GM23248 (cell line): ENCODE data around the gene TOR1B. TPM values are rescaled to one million over a fixed set of nuclear protein-coding genes. Genes with fewer than 3 reads are reported as not detected.
A peak's percentile ranks its signal among the peaks of the same experiment; 100 is the strongest.

Experiments
- DNase-seq: peaks from one replicate; pipeline ENCODE4 v3.0.0-alpha.2; 2015
- H2AFZ ChIP-seq: fragments of 200-600 bp; sonication (generic); 2 replicates; pipeline ENCODE4 v1.6.1; 2016; ENCODE audit warnings: antibody characterized with exemption
- H3F3A ChIP-seq: fragments of 200-600 bp; sonication (generic); 2 replicates; pipeline ENCODE4 v1.6.1; 2016; ENCODE audit warnings: mild to moderate bottlenecking, antibody characterized with exemption, mixed run types; ENCODE audit not compliant: insufficient read depth
- H3K27ac ChIP-seq: fragments of 200-600 bp; sonication (generic); 2 replicates; pipeline ENCODE4 v1.5.1; 2016; ENCODE audit warnings: mild to moderate bottlenecking
- H3K27me3 ChIP-seq: fragments of 200-600 bp; sonication (generic); replicated peaks from 2 replicates; pipeline ENCODE4 v1.6.1; 2016; ENCODE audit warnings: mild to moderate bottlenecking; ENCODE audit not compliant: insufficient read depth
- H3K36me3 ChIP-seq: fragments of 200-600 bp; sonication (generic); 2 replicates; pipeline ENCODE4 v1.6.1; 2016; ENCODE audit warnings: low read depth, mild to moderate bottlenecking
- H3K4me1 ChIP-seq: fragments of 200-600 bp; sonication (generic); 2 replicates; pipeline ENCODE4 v1.6.1; 2016; ENCODE audit warnings: mild to moderate bottlenecking; ENCODE audit not compliant: insufficient read depth
- H3K4me2 ChIP-seq: fragments of 200-600 bp; sonication (generic); one replicate; pipeline ENCODE4 v1.6.1; 2016; ENCODE audit warnings: mild to moderate bottlenecking; ENCODE audit not compliant: unreplicated experiment
- H3K4me3 ChIP-seq: fragments of 200-600 bp; sonication (generic); 2 replicates; pipeline ENCODE4 v1.5.1; 2016; ENCODE audit warnings: mild to moderate bottlenecking
- H3K79me2 ChIP-seq: fragments of 200-600 bp; sonication (generic); 2 replicates; pipeline ENCODE4 v1.6.1; 2016; ENCODE audit warnings: mild to moderate bottlenecking; ENCODE audit not compliant: insufficient read depth
- H3K9ac ChIP-seq: fragments of 200-600 bp; sonication (generic); 2 replicates; pipeline ENCODE4 v1.6.1; 2016; ENCODE audit warnings: mild to moderate bottlenecking
- H3K9me2 ChIP-seq: fragments of 200-600 bp; sonication (generic); 2 replicates; pipeline ENCODE4 v1.6.1; 2016; ENCODE audit warnings: mixed run types, mild to moderate bottlenecking, moderate library complexity; ENCODE audit not compliant: insufficient read depth
- H3K9me3 ChIP-seq: fragments of 200-600 bp; sonication (generic); one replicate; pipeline ENCODE4 v1.6.1; 2017; ENCODE audit warnings: low read depth
- H4K20me1 ChIP-seq: fragments of 200-600 bp; sonication (generic); 2 replicates; pipeline ENCODE4 v1.6.0; 2016; ENCODE audit not compliant: insufficient read depth
- EZH2 ChIP-seq: fragments of 200-600 bp; sonication (generic); IDR thresholded peaks from 2 replicates; pipeline ENCODE4 v1.6.1; 2018; ENCODE audit warnings: antibody characterized with exemption, mild to moderate bottlenecking; ENCODE audit not compliant: insufficient read depth, poor library complexity, severe bottlenecking
- EZH2phosphoT487 ChIP-seq: fragments of 200-600 bp; sonication (generic); IDR thresholded peaks from 2 replicates; pipeline ENCODE4 v1.6.1; 2018; ENCODE audit warnings: antibody characterized with exemption, moderate library complexity, mild to moderate bottlenecking, low read depth; ENCODE audit not compliant: insufficient read depth
- WGBS, 2 experiments: methylation state at CpG; one replicate each; pipeline ENCODE4 v1.1.6; 2015 to 2017; ENCODE audit warnings: low lambda C conversion rate in 2 of 2, low coverage in 1 of 2; ENCODE audit errors: missing lambda C conversion rate in 2 of 2; 5-methylcytosine and 5-hydroxymethylcytosine counted together
- in situ Hi-C: fragments of 300-500 bp; cut with MboI; formaldehyde crosslinking; loops from 2 replicates; pipeline ENCODE4 v1.15.0; 2020
- polyA plus RNA-seq: library from polyadenylated mRNA; unstranded; fragments of >200 nt; fragmentation: Nextera tagmentation; extraction: Ambion mirVana; gene quantifications from 2 replicates; pipeline ENCODE4 v1.2.1, GENCODE V29; 2016
- total RNA-seq: library from RNA; depleted of rRNA; stranded (reverse); fragments of >200 nt; shearing (Covaris generic); gene quantifications from 2 replicates; pipeline ENCODE4 v1.2.3, GENCODE V29; 2014

Gene TOR1B
- total and polyA plus RNA-seq, 2 experiments from 2014 or later = 34.5 to 55.1 TPM

DNA sequence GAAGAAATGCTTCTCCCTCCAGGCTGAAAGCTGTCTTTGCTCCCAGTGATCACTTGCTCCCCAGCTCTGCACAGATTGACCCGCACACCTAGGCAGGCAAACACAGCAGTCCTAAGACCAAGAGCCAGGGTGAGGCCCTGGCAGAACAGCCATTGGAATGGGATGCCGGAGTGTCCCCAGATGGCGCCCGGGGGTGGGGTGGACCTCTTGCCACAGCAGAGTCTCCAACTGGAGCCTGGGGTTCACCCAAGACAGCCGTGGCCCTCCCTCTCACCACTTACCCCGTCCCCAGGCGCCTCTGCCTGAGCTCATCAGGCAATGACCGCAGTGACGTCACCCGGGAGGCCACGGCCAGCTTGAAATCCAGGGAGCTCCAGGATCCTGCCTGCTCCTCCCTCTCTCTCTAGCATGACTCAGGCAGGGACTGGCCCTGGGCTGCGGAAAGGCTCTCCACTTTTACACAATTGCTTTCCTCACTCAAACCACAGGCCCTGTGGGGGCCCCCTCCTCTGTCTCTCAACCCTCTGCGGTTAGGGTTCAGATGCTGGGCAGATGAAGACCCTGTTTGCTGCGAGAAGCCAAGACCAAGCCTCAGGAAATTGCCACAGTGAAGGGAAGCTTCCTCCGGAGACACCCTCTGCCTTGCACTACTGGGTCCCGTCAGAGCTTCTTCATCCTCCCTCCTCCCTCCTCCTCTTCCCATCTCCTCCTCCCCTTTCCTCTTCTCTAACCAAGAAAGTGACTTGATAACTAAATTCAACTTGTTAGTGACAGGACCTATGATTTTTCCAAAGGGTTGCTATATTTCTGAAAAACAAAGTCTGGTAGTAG lies 25.8 kb upstream of the TOR1B start:
- Histone ChIP-seq H3F3A (peaks cover 12% of the 10 kb centered on the region), H4K20me1 (no peaks in the 10 kb centered on the region), H3K9me3 (no peaks in the 10 kb centered on the region), H3K4me1 (peaks cover 16% of the 10 kb centered on the region), H3K79me2 (no peaks in the 10 kb centered on the region), H3K27me3 (no peaks in the 10 kb centered on the region), H3K27ac (peak overlapping the region; percentile 90), H3K9ac (peak overlapping the region; percentile 78), H2AFZ (peak overlapping the region; percentile 37), H3K4me2 (peak overlapping the region; percentile 71), H3K36me3 (no peaks in the 10 kb centered on the region), H3K9me2 (no peaks in the 10 kb centered on the region), H3K4me3 (peak overlapping the region; percentile 37)
- 1 to 3% methylated on average over 16 of the region's 16 CpGs for WGBS, 2 experiments
- TF ChIP-seq EZH2phosphoT487 = 0 out of 2 replicates have a peak, but pooled peaks have one; percentile 53
- TF ChIP-seq EZH2 = no peak
- in situ Hi-C loops = no loop called here
- peak; percentile 100 for DNase-seq

GRCh38 chr9:129777769-129778130 lies 25.2 kb upstream of the TOR1B start:
- WGBS, 2 experiments = 45 to 52% methylated on average over 11 of the region's 11 CpGs
- H3F3A ChIP-seq = peaks cover 12% of the 10 kb centered on the region
- H3K9ac ChIP-seq = peak overlapping the region; percentile 60

GRCh38 chr9:129778469-129778868 lies 24.5 kb upstream of the TOR1B start:
- DNase-seq = no peak
- Histone ChIP-seq H3K4me3 (no peak overlapping the region), H3K4me1 (peaks cover 16% of the 10 kb centered on the region), H3K79me2 (no peaks in the 10 kb centered on the region), H3K9me2 (no peaks in the 10 kb centered on the region), H4K20me1 (no peaks in the 10 kb centered on the region), H3K27ac (no peak overlapping the region), H3K27me3 (no peaks in the 10 kb centered on the region), H3K4me2 (no peak overlapping the region), H3K36me3 (no peaks in the 10 kb centered on the region), H3F3A (peaks cover 12% of the 10 kb centered on the region), H3K9ac (no peak overlapping the region), H3K9me3 (no peaks in the 10 kb centered on the region), H2AFZ (no peak overlapping the region)
- 72% methylated on average over 3 of the region's 3 CpGs for WGBS, 2 experiments
- in situ Hi-C loops = no loop called here
- no peak for TF ChIP-seq EZH2
- TF ChIP-seq EZH2phosphoT487 = no peak

More at GRCh38 chr9:129777769-129778130, 25.2 kb upstream of the TOR1B start:
- Histone ChIP-seq H3K4me3 (peak overlapping the region; percentile 37), H3K79me2 (no peaks in the 10 kb centered on the region), H3K36me3 (no peaks in the 10 kb centered on the region), H3K4me1 (peaks cover 16% of the 10 kb centered on the region), H4K20me1 (no peaks in the 10 kb centered on the region), H3K9me3 (no peaks in the 10 kb centered on the region), H3K9me2 (no peaks in the 10 kb centered on the region), H3K4me2 (peak overlapping the region; percentile 49), H3K27ac (peak overlapping the region; percentile 90), H2AFZ (no peak overlapping the region), H3K27me3 (no peaks in the 10 kb centered on the region)
- TF ChIP-seq EZH2 = no peak
- TF ChIP-seq EZH2phosphoT487 = no peak
- in situ Hi-C loops = no loop called here
- no peak for DNase-seq

GRCh38 chr9:129779560-129780190 lies 23.3 kb upstream of the TOR1B start:
- WGBS, 2 experiments = 93 to 96% methylated on average over 7 of the region's 7 CpGs
- no peaks in the 10 kb centered on the region for H3K9me3 ChIP-seq
- no peak overlapping the region for H3K4me2 ChIP-seq
- no peak overlapping the region for H2AFZ ChIP-seq
- peaks cover 23% of the 10 kb centered on the region for H3K4me1 ChIP-seq
- H3K4me3 ChIP-seq = no peak overlapping the region
- no peak overlapping the region for H3K27ac ChIP-seq
- no peak for DNase-seq
- no peaks in the 10 kb centered on the region for H3K79me2 ChIP-seq
- no peaks in the 10 kb centered on the region for H3K9me2 ChIP-seq
- H3K36me3 ChIP-seq = no peaks in the 10 kb centered on the region
- H3K9ac ChIP-seq = no peak overlapping the region
- no peak for TF ChIP-seq EZH2phosphoT487
- no peak for TF ChIP-seq EZH2
- peaks cover 18% of the 10 kb centered on the region for H3F3A ChIP-seq
- no peaks in the 10 kb centered on the region for H4K20me1 ChIP-seq
- in situ Hi-C loops = loop anchor here (5.0 to 10.0 kb wide), 2 partner anchors 42 to 645 kb away; no protein-coding TSS in a partner anchor
- no peaks in the 10 kb centered on the region for H3K27me3 ChIP-seq
